ENCODE measurements around the gene CDCA3.
A peak's percentile ranks its signal among the peaks of the same experiment; 100 is the strongest.

CDCA3 gene

DNA sequence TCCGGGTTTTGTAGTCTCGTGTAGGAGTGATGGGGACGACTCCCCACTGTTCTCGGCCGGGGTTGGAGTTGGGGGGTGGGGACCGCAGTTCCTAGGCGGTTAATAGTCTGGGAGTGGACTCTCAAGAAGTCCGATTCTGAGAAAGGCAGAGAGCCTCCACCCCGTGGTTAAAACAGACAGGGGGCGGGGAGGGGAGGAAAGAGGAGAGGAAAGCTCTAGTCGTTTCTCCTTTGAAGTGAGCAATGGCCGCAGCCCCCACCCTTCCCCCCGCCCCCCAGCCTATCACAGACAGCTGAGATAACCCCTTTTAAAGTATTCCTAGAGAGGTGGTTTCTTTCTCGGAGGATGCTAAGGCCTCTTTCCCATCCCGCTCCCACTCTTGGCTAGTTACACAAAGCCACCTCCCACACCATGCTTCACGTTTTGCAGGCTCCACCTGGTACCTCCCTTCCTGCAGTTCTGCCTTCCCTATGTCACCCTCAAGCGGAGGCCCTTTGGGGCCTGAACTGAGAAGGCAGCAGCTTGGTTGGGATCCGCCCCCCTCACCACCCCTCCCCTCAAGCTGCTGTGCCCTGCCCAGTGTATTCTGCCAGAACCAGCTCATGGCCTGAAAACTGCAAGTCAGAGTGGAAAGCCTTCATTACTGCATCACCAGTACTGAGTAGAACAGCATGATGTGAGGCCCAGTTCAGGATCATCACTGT is 1.7 kb upstream of the CDCA3 start:
- DNase-seq, result peak; percentile 66

DNA sequence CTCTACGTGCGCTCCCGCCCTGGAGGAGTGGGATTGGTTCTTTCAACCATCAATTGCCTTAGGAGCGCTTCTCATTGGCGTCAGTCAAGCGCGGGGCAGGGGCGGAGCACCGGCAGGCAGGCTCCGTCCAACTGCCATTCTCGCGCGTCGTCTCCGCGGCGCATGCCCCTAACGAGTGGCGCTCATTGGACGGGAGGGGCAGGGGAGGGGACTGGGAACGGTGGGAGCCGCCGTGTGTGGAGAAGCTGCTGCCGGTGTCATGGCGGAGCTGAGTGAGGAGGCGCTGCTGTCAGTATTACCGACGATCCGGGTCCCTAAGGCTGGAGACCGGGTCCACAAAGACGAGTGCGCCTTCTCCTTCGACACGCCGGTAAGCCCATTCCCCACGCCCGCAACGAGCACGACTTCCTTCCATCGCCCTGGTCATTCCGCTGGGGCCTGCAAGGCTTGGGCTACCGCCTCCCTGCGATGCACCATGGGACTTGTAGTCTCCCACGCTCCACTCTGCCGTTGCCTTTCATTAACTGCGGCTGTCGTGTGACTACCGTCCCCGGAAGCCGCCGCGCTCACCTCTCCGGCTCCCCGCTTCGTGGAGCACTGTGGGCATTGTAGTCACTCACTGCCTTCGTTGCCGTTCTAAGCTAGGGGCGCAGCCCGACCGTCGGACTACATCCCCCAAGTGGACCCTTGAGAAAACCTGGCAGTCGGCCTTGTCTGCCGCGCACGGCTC is 1.0 kb upstream of the CDCA3 start, which contains the start of gene USP5:
Gene USP5 (plus strand): TSS at position 230 of the 730 bp plus-strand sequence. CDS start 30 bp downstream, at position 260.
- DNase-seq, result peak; percentile 99

GRCh38 chr12:6850796-6851152 is 312 bp downstream of the CDCA3 start:
- DNase-seq, result no peak

DNA sequence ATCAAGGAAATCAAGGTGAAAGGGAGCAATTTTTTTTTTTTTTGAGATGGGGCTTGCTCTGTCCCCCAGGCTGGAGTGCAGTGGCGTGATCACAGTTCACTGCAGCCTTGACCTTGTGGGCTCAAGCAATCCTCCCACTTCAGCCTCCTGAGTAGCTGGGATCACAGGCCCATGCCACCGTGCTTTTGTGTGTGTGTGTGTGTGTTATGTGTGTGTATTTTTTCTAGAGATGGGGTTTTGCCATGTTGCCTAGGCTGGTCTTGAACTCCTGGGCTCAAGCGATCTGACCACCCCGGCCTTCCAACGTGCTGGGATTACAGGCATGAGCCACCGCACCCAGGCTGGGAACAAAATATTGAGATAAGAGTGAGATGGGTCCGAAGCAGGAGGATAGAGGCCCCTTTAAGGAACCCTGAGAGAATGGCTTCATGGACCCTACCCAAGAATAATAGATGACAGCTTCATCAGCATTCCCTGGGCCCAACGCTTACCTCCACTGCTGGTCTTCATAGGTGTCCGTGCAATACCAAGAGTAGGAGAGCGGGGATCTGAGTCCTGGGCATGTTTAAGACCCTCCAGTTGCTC is 1.0 kb downstream of the CDCA3 start:
- DNase-seq, result no peak

DNA sequence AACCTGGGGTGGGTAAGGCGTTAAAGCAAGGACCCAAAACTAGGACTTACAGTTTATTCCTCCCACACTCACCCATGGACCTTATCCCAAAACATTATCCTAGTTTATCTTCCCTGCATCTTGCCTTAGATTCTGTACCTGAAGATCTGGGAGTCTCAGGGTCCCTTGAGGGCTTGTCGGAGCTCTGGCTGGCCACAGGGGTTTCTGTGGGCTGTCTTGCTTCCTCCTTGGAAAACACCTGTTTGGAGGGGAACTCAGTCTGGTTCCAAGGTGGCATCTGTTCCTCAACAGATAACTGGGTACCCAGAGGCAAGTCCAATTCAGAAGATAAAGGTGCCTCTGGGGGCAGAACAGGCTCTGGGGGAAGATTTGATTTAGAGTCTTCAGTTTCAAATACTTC is 1.7 kb downstream of the CDCA3 start:
- no peak for DNase-seq

GRCh38 chr12:6847676-6848075 is 3.4 kb downstream of the CDCA3 start:
- DNase-seq, result no peak

- DNase-seq, result no peak
Observed at GRCh38 chr12:6846316-6846869, 4.7 kb downstream of the CDCA3 start.

GRCh38 chr12:6845395-6845794 is 5.7 kb downstream of the CDCA3 start:
- no peak for DNase-seq

DNA sequence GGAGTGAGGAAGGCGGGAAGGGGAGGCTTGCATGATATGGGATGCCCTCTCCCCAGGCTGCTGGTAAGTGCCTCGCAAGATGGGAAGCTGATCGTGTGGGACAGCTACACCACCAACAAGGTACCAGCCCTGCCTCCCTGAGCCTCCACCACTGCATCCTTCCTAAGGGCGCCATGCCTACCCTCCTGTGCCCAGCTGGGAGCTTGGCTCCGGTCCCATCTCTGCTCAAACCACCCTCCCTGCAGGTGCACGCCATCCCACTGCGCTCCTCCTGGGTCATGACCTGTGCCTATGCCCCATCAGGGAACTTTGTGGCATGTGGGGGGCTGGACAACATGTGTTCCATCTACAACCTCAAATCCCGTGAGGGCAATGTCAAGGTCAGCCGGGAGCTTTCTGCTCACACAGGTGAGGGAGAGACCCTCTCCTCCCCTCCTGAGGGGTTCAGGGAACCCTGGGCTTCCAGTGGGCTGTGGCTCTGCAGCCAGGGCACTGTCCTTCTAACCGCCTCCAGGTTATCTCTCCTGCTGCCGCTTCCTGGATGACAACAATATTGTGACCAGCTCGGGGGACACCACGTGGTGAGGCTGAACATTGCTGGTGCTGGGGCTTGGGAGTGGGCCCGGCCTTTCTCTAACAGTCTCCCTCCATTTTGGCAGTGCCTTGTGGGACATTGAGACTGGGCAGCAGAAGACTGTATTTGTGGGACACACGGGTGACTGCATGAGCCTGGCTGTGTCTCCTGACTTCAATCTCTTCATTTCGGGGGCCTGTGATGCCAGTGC is 7.8 kb downstream of the CDCA3 start:
- DNase-seq, result no peak

- no peak for DNase-seq
Observed at GRCh38 chr12:6842075-6842474, 9.0 kb downstream of the CDCA3 start.

- no peak for DNase-seq
Observed at GRCh38 chr12:6840761-6841515, 10.1 kb downstream of the CDCA3 start, which contains the start of gene GNB3. GNB3 (plus strand) TSS chr12:6840925; CDS start chr12:6841288, 363 bp downstream.

GRCh38 chr12:6840330-6840729 is 10.8 kb downstream of the CDCA3 start:
- no peak for DNase-seq

DNA sequence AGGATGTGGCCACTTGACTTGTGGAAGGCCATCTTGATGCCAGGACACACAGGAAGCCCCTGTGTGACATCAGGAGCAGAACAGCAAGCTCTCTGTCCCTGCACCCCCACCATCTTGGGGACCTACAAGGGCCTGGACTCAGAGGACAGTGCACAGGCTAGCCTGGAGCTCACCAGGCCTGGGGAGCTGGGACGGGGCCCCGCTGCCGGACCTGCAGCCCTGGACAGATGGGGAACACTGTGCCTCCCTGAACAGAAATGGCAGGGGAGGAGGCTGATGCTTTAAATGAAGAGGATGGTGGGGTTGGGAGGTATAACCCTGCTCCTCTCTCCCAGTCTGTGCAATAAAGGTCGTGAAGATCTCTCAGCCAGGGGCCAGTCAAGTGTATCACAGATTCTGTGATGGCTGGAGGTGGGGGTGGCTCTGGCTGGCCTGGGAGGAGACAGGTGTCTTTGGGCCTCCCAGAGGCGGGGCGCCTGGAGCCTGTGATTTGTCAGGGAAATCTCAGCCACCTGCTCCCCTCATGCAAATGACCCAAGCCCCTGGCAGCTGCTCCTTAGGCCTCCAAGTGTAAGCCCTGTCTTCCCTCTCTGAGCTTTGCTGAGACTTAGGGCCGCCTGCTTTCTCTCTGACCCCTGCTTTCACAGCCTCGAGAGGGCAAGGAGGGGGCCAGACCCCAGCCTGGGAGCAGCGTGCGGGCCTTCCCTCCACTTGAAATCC is 11.4 kb downstream of the CDCA3 start:
- no peak for DNase-seq

GRCh38 chr12:6838854-6839253 is 12.2 kb downstream of the CDCA3 start:
- DNase-seq, result no peak

- no peak for DNase-seq
Observed at GRCh38 chr12:6837370-6838060, 13.6 kb downstream of the CDCA3 start.

- DNase-seq, result no peak
Observed at GRCh38 chr12:6836851-6837250, 14.2 kb downstream of the CDCA3 start.

DNA sequence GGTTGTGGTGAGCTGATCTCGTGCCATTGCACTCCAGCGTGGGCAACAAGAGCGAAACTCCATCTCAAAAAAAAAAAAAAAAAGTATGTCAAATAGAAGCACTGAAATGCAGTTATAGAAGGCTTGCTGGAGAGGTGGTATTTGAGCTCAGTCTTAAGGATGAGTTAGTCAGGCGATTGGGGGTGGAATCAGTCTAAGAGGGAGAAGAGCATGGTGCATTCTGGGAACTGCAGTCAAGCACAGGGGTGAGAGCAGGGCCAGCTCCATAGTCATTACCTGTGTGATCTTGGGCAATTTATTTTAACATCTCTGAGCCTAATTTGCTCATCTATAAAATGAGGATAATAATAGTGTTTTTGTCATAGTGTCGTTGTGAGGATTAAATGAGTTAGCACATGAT is 16.2 kb downstream of the CDCA3 start:
- no peak for DNase-seq

DNA sequence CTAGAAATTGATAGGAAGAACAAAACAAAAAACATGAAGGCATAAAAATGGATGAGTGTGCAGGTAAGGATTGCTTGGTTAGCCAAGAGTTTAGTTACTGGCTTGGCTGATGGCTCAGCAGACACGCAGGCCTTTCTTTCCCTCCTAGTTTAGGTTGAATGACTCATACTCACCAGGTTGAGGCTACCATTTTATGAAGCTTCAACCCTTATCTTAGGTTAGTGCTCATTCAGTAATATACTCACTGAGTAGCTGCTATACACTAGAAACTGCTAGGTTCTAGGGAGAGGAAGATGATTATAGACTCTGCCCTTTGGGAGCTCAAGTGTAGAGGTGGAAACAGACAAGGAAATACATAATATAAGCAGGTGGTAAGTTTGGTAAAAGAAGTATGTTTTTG is 16.8 kb downstream of the CDCA3 start:
- no peak for DNase-seq

- DNase-seq, result no peak
Observed at GRCh38 chr12:6833189-6833890, 17.7 kb downstream of the CDCA3 start.

DNA sequence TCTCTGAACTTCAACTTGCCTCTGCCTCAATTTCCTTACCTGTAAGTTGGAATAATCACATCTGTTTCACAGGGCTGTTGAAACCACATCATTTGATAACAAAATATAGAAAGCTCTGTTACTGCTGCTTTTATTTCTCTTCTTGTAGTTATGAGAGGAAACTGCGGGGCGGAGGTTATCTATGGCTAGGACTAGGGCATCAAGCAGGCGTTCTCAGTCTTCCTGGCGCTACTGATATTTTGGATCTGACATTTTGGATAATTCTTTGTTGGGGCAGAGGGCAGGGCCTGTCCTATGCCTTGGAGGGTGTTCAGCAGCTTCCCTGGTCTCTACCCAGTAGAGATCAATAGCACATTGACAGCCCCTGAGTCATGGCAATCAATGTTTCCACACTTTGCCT is 19.0 kb downstream of the CDCA3 start:
- no peak for DNase-seq

All from NCI-H446 treated with DMSO at 0.1 percent for 48 hours (cell line).